GM10266 (cell line): Measurements from ENCODE around the gene KCNH2.

Experiments
- DNase-seq: peaks from one replicate; pipeline ENCODE4 v3.0.0; 2012; ENCODE audit errors: extremely low spot score
- CTCF ChIP-seq: IDR thresholded peaks from 2 replicates; pipeline ENCODE4 v1.5.1; 2012; ENCODE audit warnings: mild to moderate bottlenecking, low read depth; ENCODE audit not compliant: control insufficient read depth, insufficient read depth; ENCODE audit errors: missing control alignments

The KCNH2 gene

GRCh38 chr7:150943453-150943814, 34.7 kb downstream of the KCNH2 start:
- DNase-seq = no peak
- no peak for TF ChIP-seq CTCF

- DNase-seq = no peak
- TF ChIP-seq CTCF = no peak
Measured at GRCh38 chr7:150942591-150943452, 35.3 kb downstream of the KCNH2 start.

- no peak for TF ChIP-seq CTCF
- no peak for DNase-seq
Measured at GRCh38 chr7:150942001-150942590, 36.0 kb downstream of the KCNH2 start.

GRCh38 chr7:150941351-150942000, 36.6 kb downstream of the KCNH2 start:
- no peak for DNase-seq
- TF ChIP-seq CTCF = no peak

GRCh38 chr7:150940431-150941102, 37.6 kb downstream of the KCNH2 start:
- DNase-seq = no peak
- TF ChIP-seq CTCF = no peak

GRCh38 chr7:150939466-150939865, 38.7 kb downstream of the KCNH2 start:
- DNase-seq = no peak
- no peak for TF ChIP-seq CTCF
